K562 (cell line): ENCODE measurements around the gene KCNK6. TPM values are rescaled to one million over a fixed set of nuclear protein-coding genes. Genes with fewer than 3 reads are reported as not detected.

ENCODE experiments used
- ATAC-seq: fragments of 200-7000 bp; cut with Tn5 transposase; 3 replicates; pipeline ENCODE4 v1.9.1; 2020; ENCODE audit warnings: moderate library complexity
- BruUV-seq: library from RNA; stranded (reverse); fragments of 400-500 nt; replicated peaks from 2 replicates; lab custom pipeline; 2021; lab: Mats Ljungman, UMichigan
- CTCF ChIA-PET: fragments of 300-600 bp; formaldehyde crosslinking; extraction: SDS; loops from one replicate; lab custom pipeline; 2021; ENCODE audit warnings: low intra/inter-chr PET ratio; lab: Yijun Ruan, JAX
- POLR2A ChIA-PET: fragments of 300-600, 350-650 bp; sonication (Branson Sonifier 250); formaldehyde crosslinking; extraction: SDS; loops from one replicate; lab custom pipeline; 2021; ENCODE audit warnings: antibody characterized with exemption, inconsistent platforms; lab: Yijun Ruan, JAX
- DNase-seq, 4 experiments: peaks; one replicate each; pipeline versions ENCODE4 v3.0.0 to v3.0.0-alpha.2; 2011 to 2018; ENCODE audit warnings: low spot score in 3 of 4, mixed read lengths in 3 of 4; ENCODE audit errors: extremely low read depth in 1 of 4
- FAIRE-seq: peaks from 2 replicates; lab custom pipeline; 2011; peaks lifted over from hg19 to GRCh38; lab: Jason Lieb, UNC
- H2AFZ ChIP-seq: 2 replicates; pipeline ENCODE4 v1.6.0; 2011; ENCODE audit warnings: low read depth, low read length, control low read depth, inconsistent platforms
- H3K27ac ChIP-seq: fragments of 200-600 bp; 3 replicates; pipeline ENCODE4 v1.8.0; 2011; ENCODE audit warnings: low read depth, mild to moderate bottlenecking, control low read depth, inconsistent platforms, low read length, moderate library complexity, mixed read lengths; ENCODE audit errors: extremely low read depth
- H3K27me3 ChIP-seq, 2 experiments: fragments of 300-600 bp in 1 of 2; 2 replicates in 1 of 2; 3 replicates in 1 of 2; pipeline versions ENCODE4 v1.6.0 to v1.8.0; 2011; ENCODE audit warnings: inconsistent platforms in 2 of 2, low read length in 2 of 2, mild to moderate bottlenecking in 1 of 2, mixed read lengths in 1 of 2, moderate library complexity in 1 of 2; ENCODE audit not compliant: control insufficient read depth in 2 of 2, insufficient read depth in 2 of 2
- H3K36me3 ChIP-seq: fragments of 300-600 bp; 3 replicates; pipeline ENCODE4 v1.8.0; 2011; ENCODE audit warnings: mild to moderate bottlenecking, low read length, inconsistent platforms; ENCODE audit not compliant: control insufficient read depth, insufficient read depth
- H3K4me1 ChIP-seq, 2 experiments: fragments of 200-600 bp in 1 of 2; replicated peaks in 1 of 2; 2 replicates in 1 of 2; 3 replicates in 1 of 2; pipeline versions ENCODE4 v1.5.1 to v1.8.0; 2011; ENCODE audit warnings: inconsistent platforms in 2 of 2, low read length in 2 of 2, mild to moderate bottlenecking in 1 of 2, mixed read lengths in 1 of 2, moderate library complexity in 1 of 2; ENCODE audit not compliant: control insufficient read depth in 2 of 2, insufficient read depth in 2 of 2
- H3K4me2 ChIP-seq: 2 replicates; pipeline ENCODE4 v1.6.1; 2011; ENCODE audit warnings: low read length, control low read depth, inconsistent platforms, mixed read lengths; ENCODE audit not compliant: insufficient read depth
- H3K4me3 ChIP-seq: fragments of 200-600 bp; sonication (generic), shearing (Covaris generic); 2 replicates; pipeline ENCODE4 v1.5.1; 2016; ENCODE audit warnings: control low read depth, inconsistent platforms
- H3K79me2 ChIP-seq: fragments of 200-600 bp; 3 replicates; pipeline ENCODE4 v1.8.0; 2011; ENCODE audit warnings: low read length, inconsistent platforms; ENCODE audit not compliant: control insufficient read depth, insufficient read depth
- H3K9ac ChIP-seq, 2 experiments: 2 replicates each; pipeline versions ENCODE4 v1.6.0 to v1.6.1; 2011; ENCODE audit warnings: low read depth in 2 of 2, low read length in 2 of 2, control low read depth in 1 of 2, inconsistent platforms in 1 of 2, mild to moderate bottlenecking in 1 of 2, mixed read lengths in 1 of 2; ENCODE audit not compliant: insufficient read depth in 1 of 2
- H3K9me1 ChIP-seq: one replicate; pipeline ENCODE4 v1.6.0; 2011; ENCODE audit warnings: inconsistent platforms, mild to moderate bottlenecking, low read length, moderate library complexity; ENCODE audit not compliant: control insufficient read depth, insufficient read depth
- H3K9me3 ChIP-seq: replicated peaks from 2 replicates; pipeline ENCODE4 v1.5.1; 2011; ENCODE audit warnings: low read depth, low read length, inconsistent platforms; ENCODE audit not compliant: control insufficient read depth, insufficient read depth
- H4K20me1 ChIP-seq: replicated peaks from 2 replicates; pipeline ENCODE4 v1.6.1; 2011; ENCODE audit warnings: low read length, inconsistent platforms, mixed read lengths; ENCODE audit not compliant: control insufficient read depth, insufficient read depth
- CEBPZ ChIP-seq: fragments of 150-350 bp; IDR thresholded peaks from 2 replicates; pipeline ENCODE4 v1.6.1; 2014; ENCODE audit warnings: low read depth, mild to moderate bottlenecking, low read length, borderline replicate concordance
- ETS1 ChIP-seq: conservative IDR thresholded peaks from 2 replicates; pipeline ENCODE4 v1.6.1; 2011; ENCODE audit warnings: low read depth, mild to moderate bottlenecking, low read length; ENCODE audit not compliant: control insufficient read depth
- GABPA ChIP-seq: fragments of 200-800 bp; sonication (Bioruptor generic); conservative IDR thresholded peaks from 2 replicates; pipeline ENCODE4 v1.6.1; 2016; ENCODE audit warnings: low read depth, missing genetic modification characterization, missing compliant biosample characterization
- HNRNPH1 ChIP-seq: fragments of 200-400 bp; formaldehyde crosslinking; optimal IDR thresholded peaks from 2 replicates; pipeline ENCODE3; 2017; ENCODE audit warnings: low read depth, mild to moderate bottlenecking, low read length, moderate library complexity
- HNRNPUL1 ChIP-seq: fragments of 200-400 bp; formaldehyde crosslinking; IDR thresholded peaks from 2 replicates; pipeline ENCODE4 v1.6.1; 2017; ENCODE audit warnings: low read length
- KDM2B ChIP-seq: fragments of 250-450 bp; sonication (Bioruptor Pico); IDR thresholded peaks from 2 replicates; pipeline ENCODE4 v1.8.0; 2021; ENCODE audit warnings: mild to moderate bottlenecking, moderate library complexity
- TAF15 ChIP-seq: fragments of 200-400 bp; formaldehyde crosslinking; IDR thresholded peaks from 2 replicates; pipeline ENCODE4 v1.6.1; 2017; ENCODE audit warnings: mild to moderate bottlenecking, low read depth, low read length, moderate library complexity
- XRCC4 ChIP-seq: IDR thresholded peaks from one replicate; pipeline ENCODE4 v1.6.1; 2011; ENCODE audit not compliant: insufficient read depth, insufficient read length; ENCODE audit errors: extremely low read depth
- ZNF778 ChIP-seq: fragments of 450-650 bp; formaldehyde crosslinking; IDR thresholded peaks from 2 replicates; pipeline ENCODE4 v1.4.0; 2020; ENCODE audit warnings: mild to moderate bottlenecking, moderate library complexity
- WGBS: fragments of 100-300 bp; shearing (Covaris generic); methylation state at CpG from one replicate; pipeline ENCODE4 v1.1.6; 2016; ENCODE audit warnings: low coverage, mixed read lengths; ENCODE audit not compliant: insufficient coverage; ENCODE audit errors: missing lambda C conversion rate; 5-methylcytosine and 5-hydroxymethylcytosine counted together
- in situ Hi-C: fragments of 300-500 bp; cut with MboI; formaldehyde crosslinking; loops from 4 replicates; pipeline ENCODE4 v1.15.0; 2018; ENCODE audit warnings: inconsistent platforms, mixed read lengths
- intact Hi-C: fragments of 100-400 bp; cut with micrococcal nuclease; formaldehyde crosslinking; loops from 2 replicates; pipeline ENCODE4 v1.14.2; 2022
- polyA plus RNA-seq, 8 experiments: library from polyadenylated mRNA; depleted of rRNA in 4 of 8; stranded (reverse) in 5 of 8; unstranded in 3 of 8; fragments of >200 nt; fragmentation: Nextera tagmentation in 2 of 8; fragmentation: Illumina TruSeq in 1 of 8; extraction: Ambion mirVana in 2 of 8; extraction: Trizol in 1 of 8; gene quantifications; 2 replicates each; pipeline versions ENCODE4 v1.2.1 to v1.2.3, GENCODE V29; 2011 to 2014; ENCODE audit warnings: inconsistent platforms in 1 of 8, missing spikeins in 1 of 8
- total RNA-seq, 7 experiments: library from RNA; depleted of rRNA in 6 of 7; stranded (reverse); fragments of >200 nt in 6 of 7; fragmentation: Illumina TruSeq in 2 of 7; extraction: Trizol in 2 of 7; gene quantifications; 2 replicates each; pipeline versions ENCODE4 v1.2.1 to v1.2.3, GENCODE V29; 2011 to 2021; ENCODE audit warnings: low replicate concordance in 1 of 7
- TF ChIP-seq, protein P1 (sequence below): fragments of 450-650 bp; formaldehyde crosslinking; IDR thresholded peaks from 2 replicates; pipeline ENCODE4 v1.4.0; 2020; ENCODE audit warnings: mild to moderate bottlenecking, moderate library complexity
- TF ChIP-seq, protein P2 (sequence below), 2 experiments: fragments of 450-650 bp; IDR thresholded peaks; 2 replicates each; pipeline ENCODE4 v1.6.1; 2016
- TF ChIP-seq, protein P3 (sequence below): sonication (generic); formaldehyde crosslinking; IDR thresholded peaks from 2 replicates; pipeline ENCODE4 v1.8.0; 2022; ENCODE audit warnings: mild to moderate bottlenecking, low read depth, missing genetic modification reagents

The KCNK6 gene
- total and polyA plus RNA-seq, 9 of the 15 experiments (the other 6 are each of a cell fraction or from before 2014, with no cell fraction given), result 0.05 to 0.42 (median 0.15) TPM

- Histone ChIP-seq H2AFZ (peak overlapping the region; percentile 51), H3K4me3 (no peak overlapping the region), H3K9me1 (no peaks in the 10 kb centered on the region), H3K79me2 (no peaks in the 10 kb centered on the region), H3K36me3 (no peaks in the 10 kb centered on the region), H3K9ac (no peak overlapping the region), H3K4me1 (peaks cover 9 to 12% of the 10 kb centered on the region in 2 experiments; a peak in 4 of 5 replicates), H3K4me2 (no peak overlapping the region), H4K20me1 (no peaks in the 10 kb centered on the region), H3K27ac (no peak overlapping the region), H3K27me3 (no peaks in the 10 kb centered on the region), H3K9me3 (no peaks in the 10 kb centered on the region)
- intact Hi-C loops, result no loop called here
- WGBS, result 65% methylated on average over 5 of the region's 5 CpGs
- no TSS peak for BruUV-seq
- ATAC-seq, result no peak
- ChIA-PET CTCF (no interaction called here), POLR2A (interaction anchor here (0.7 to 1.4 kb wide), 3 partner anchors 10 to 14 kb away, joined by 3 to 5 read pairs (median 3); no protein-coding TSS in a partner anchor)
- FAIRE-seq, result no peak
- no peak for DNase-seq
- in situ Hi-C loops, result no loop called here
- TF ChIP-seq CEBPZ, result no peak
- TF ChIP-seq ETS1, result no peak
- TF ChIP-seq TAF15, result no peak
- no peak for TF ChIP-seq HNRNPH1
- no peak for TF ChIP-seq XRCC4
- TF ChIP-seq HNRNPUL1, result no peak
- no peak for TF ChIP-seq GABPA
- TF ChIP-seq, protein P1, sequence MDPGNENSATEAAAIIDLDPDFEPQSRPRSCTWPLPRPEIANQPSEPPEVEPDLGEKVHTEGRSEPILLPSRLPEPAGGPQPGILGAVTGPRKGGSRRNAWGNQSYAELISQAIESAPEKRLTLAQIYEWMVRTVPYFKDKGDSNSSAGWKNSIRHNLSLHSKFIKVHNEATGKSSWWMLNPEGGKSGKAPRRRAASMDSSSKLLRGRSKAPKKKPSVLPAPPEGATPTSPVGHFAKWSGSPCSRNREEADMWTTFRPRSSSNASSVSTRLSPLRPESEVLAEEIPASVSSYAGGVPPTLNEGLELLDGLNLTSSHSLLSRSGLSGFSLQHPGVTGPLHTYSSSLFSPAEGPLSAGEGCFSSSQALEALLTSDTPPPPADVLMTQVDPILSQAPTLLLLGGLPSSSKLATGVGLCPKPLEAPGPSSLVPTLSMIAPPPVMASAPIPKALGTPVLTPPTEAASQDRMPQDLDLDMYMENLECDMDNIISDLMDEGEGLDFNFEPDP (CRISPR knock-in tag), result no peak
- TF ChIP-seq ZNF778 (CRISPR knock-in tag), result no peak
- TF ChIP-seq, protein P2, sequence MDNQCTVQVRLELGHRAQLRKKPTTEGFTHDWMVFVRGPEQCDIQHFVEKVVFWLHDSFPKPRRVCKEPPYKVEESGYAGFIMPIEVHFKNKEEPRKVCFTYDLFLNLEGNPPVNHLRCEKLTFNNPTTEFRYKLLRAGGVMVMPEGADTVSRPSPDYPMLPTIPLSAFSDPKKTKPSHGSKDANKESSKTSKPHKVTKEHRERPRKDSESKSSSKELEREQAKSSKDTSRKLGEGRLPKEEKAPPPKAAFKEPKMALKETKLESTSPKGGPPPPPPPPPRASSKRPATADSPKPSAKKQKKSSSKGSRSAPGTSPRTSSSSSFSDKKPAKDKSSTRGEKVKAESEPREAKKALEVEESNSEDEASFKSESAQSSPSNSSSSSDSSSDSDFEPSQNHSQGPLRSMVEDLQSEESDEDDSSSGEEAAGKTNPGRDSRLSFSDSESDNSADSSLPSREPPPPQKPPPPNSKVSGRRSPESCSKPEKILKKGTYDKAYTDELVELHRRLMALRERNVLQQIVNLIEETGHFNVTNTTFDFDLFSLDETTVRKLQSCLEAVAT (IDR thresholded peaks at IDR 0.05), result no peak
- TF ChIP-seq, protein P3, sequence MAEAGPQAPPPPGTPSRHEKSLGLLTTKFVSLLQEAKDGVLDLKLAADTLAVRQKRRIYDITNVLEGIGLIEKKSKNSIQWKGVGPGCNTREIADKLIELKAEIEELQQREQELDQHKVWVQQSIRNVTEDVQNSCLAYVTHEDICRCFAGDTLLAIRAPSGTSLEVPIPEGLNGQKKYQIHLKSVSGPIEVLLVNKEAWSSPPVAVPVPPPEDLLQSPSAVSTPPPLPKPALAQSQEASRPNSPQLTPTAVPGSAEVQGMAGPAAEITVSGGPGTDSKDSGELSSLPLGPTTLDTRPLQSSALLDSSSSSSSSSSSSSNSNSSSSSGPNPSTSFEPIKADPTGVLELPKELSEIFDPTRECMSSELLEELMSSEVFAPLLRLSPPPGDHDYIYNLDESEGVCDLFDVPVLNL (CRISPR knock-in tag), result no peak
- TF ChIP-seq KDM2B, result no peak
Observed at GRCh38 chr19:38277549-38277948, 42.1 kb upstream of the KCNK6 start.
